Measurements from ENCODE around the gene CPB2. TPM values are rescaled to one million over a fixed set of nuclear protein-coding genes. Genes with fewer than 3 reads are reported as not detected.

Gene CPB2
- total RNA-seq, 2 donors from 2014 or later = 1.8 TPM; not detected in 1

DNA sequence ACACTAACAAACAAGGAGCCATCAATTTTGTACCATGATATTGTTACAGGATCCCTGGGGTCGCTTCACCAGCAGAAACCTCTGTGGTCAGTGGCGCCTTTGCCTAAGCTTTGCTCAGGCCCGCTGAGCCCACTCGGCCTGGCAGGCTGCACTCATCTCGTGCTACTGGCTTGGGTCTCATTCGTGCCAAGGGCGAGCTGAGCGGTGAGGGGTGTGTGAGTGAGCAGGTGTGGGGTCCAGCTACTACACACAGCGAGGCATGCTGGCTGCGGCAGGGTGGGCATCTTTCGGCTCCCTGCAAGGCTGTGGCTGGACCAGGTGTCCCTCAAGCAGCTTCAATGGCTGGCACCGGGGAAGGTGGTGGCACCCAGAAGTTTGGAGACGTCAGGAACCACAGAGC lies 19.1 kb downstream of the CPB2 start:
- H3K4me1 ChIP-seq = no peaks in the 10 kb centered on the region
- H3K27ac ChIP-seq = no peak overlapping the region
- WGBS, 2 donors = 80 to 85% methylated on average over 1 to 13 of the region's 13 CpGs
- ATAC-seq = no peak
- DNase-seq = no peak
- no peaks in the 10 kb centered on the region for H3K36me3 ChIP-seq (replicated peaks in 1 of 2; ENCODE audit: insufficient read depth in 1 of 2, low read depth in 2 of 2)
- TF ChIP-seq POLR2A (IDR thresholded peaks at IDR 0.05) = no peak
- TF ChIP-seq, protein P1, sequence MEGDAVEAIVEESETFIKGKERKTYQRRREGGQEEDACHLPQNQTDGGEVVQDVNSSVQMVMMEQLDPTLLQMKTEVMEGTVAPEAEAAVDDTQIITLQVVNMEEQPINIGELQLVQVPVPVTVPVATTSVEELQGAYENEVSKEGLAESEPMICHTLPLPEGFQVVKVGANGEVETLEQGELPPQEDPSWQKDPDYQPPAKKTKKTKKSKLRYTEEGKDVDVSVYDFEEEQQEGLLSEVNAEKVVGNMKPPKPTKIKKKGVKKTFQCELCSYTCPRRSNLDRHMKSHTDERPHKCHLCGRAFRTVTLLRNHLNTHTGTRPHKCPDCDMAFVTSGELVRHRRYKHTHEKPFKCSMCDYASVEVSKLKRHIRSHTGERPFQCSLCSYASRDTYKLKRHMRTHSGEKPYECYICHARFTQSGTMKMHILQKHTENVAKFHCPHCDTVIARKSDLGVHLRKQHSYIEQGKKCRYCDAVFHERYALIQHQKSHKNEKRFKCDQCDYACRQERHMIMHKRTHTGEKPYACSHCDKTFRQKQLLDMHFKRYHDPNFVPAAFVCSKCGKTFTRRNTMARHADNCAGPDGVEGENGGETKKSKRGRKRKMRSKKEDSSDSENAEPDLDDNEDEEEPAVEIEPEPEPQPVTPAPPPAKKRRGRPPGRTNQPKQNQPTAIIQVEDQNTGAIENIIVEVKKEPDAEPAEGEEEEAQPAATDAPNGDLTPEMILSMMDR (IDR thresholded peaks at IDR 0.05) = no peak
- no peaks in the 10 kb centered on the region for H3K27me3 ChIP-seq
- H3K4me3 ChIP-seq = no peak overlapping the region
- intact Hi-C loops (cut with DNase I) = no loop called here
- no peaks in the 10 kb centered on the region for H3K9me3 ChIP-seq

DNA sequence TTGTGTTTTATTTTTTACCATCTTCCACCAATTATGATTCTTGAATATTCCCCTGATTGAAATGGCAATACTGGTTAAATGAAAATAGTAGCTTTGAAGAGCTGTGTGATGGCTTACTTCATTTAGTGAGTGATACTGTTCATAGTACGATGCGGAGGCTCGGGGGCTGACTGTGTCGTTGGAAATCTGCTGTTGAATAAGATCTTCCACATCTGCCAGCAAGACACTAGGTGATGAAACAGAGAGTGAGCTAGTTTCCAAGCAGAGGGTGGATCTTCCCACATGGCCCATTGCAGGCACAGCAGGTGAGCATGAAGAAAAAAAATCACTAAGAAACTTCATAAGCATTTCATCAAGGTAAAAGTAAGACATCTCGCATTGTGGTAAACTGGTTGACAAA lies 22.5 kb downstream of the CPB2 start:
- 84 to 86% methylated on average over 5 of the region's 5 CpGs for WGBS, 2 donors

DNA sequence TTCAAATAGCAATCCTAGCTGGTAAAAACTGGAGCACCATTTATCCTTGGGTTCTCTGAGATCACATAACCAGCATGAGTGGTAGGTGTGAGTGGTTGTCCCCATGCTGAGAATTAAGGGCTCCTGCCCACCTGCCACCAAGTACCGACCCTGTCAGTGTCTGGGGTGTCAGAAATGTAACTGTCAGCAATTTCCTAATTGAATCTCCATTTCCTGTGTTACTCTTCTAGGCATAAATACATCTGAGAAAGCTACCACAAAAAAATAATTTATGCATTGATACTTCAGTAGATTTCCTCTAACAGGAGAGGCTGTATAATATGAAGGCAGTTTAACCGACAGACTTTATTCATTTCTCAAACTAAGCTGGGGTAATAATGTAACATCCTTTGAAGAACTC lies 25.1 kb downstream of the CPB2 start:
- Histone ChIP-seq H3K27ac (no peak overlapping the region), H3K4me3 (no peak overlapping the region), H3K4me1 (no peaks in the 10 kb centered on the region), H3K36me3 (replicated peaks in 1 of 2; ENCODE audit: insufficient read depth in 1 of 2, low read depth in 2 of 2) (no peaks in the 10 kb centered on the region), H3K9me3 (no peaks in the 10 kb centered on the region), H3K27me3 (no peaks in the 10 kb centered on the region)
- TF ChIP-seq, protein P1 (IDR thresholded peaks at IDR 0.05) = no peak
- no peak for TF ChIP-seq POLR2A (IDR thresholded peaks at IDR 0.05)
- DNase-seq (no peak), ATAC-seq (no peak)
- intact Hi-C loops (cut with DNase I) = no loop called here
- WGBS, 2 donors = 66 to 70% methylated on average over 2 of the region's 2 CpGs

More for the DNA sequence above, 22.5 kb downstream of the CPB2 start:
- H3K4me3 ChIP-seq = no peak overlapping the region
- ATAC-seq (no peak), DNase-seq (no peak)
- H3K27ac ChIP-seq = no peak overlapping the region
- intact Hi-C loops (cut with DNase I) = no loop called here
- TF ChIP-seq, protein P1 (IDR thresholded peaks at IDR 0.05) = no peak
- TF ChIP-seq POLR2A (IDR thresholded peaks at IDR 0.05) = no peak
- no peaks in the 10 kb centered on the region for H3K27me3 ChIP-seq
- no peaks in the 10 kb centered on the region for H3K36me3 ChIP-seq (replicated peaks in 1 of 2; ENCODE audit: insufficient read depth in 1 of 2, low read depth in 2 of 2)
- H3K4me1 ChIP-seq = no peaks in the 10 kb centered on the region
- H3K9me3 ChIP-seq = no peaks in the 10 kb centered on the region

DNA sequence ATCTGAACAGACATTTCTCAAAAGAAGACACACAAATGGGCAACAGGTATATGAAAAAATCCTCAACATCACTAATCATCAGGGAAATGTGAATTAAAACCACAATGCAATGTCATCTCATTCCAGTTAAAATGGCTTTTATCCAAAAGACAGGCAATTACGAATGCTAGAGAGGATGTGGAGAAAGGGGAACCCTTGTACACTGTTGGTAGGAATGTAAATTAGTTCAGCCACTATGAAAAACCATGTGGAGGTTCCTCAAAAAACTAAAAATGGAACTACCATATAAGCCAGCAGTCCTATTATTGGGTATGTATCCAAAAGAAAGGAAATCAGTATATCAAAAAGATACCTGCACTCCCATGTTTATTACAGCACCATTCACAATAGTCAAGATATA lies 27.6 kb downstream of the CPB2 start:
- TF ChIP-seq, protein P1 (IDR thresholded peaks at IDR 0.05) = no peak
- TF ChIP-seq POLR2A (IDR thresholded peaks at IDR 0.05) = no peak
- H3K9me3 ChIP-seq = no peaks in the 10 kb centered on the region
- no peaks in the 10 kb centered on the region for H3K4me1 ChIP-seq
- intact Hi-C loops (cut with DNase I) = no loop called here
- H3K27me3 ChIP-seq = no peaks in the 10 kb centered on the region
- H3K4me3 ChIP-seq = no peak overlapping the region
- no peak overlapping the region for H3K27ac ChIP-seq
- WGBS, 2 donors = 60 to 67% methylated on average over 1 of the region's 1 CpG
- ATAC-seq (no peak), DNase-seq (no peak)
- no peaks in the 10 kb centered on the region for H3K36me3 ChIP-seq (replicated peaks in 1 of 2; ENCODE audit: insufficient read depth in 1 of 2, low read depth in 2 of 2)

DNA sequence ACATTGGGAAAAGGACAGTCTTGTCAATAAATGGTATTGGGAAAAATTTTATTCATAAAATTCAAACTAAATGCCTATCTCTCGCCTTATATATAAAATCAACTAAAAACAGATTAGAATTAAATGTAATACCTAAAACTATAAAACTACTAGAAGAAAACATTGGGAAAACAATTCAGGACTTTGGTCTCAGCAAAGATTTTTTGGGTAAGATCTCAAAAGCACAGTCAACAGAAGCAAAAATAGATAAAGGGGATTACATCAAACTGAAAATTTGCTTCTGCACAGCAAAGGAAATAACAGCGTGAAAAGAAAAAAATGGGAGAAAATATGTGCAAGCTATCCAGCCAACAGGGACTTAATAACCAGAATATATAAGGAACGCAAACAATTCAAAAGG lies 28.0 kb downstream of the CPB2 start:
- TF ChIP-seq, protein P1 (IDR thresholded peaks at IDR 0.05) = no peak
- DNase-seq = no peak
- no peaks in the 10 kb centered on the region for H3K9me3 ChIP-seq
- intact Hi-C loops (cut with DNase I) = no loop called here
- ATAC-seq = no peak
- no peak overlapping the region for H3K27ac ChIP-seq
- H3K4me3 ChIP-seq = no peak overlapping the region
- WGBS, 2 donors = 67 to 70% methylated on average over 3 of the region's 3 CpGs
- H3K36me3 ChIP-seq (replicated peaks in 1 of 2; ENCODE audit: insufficient read depth in 1 of 2, low read depth in 2 of 2) = no peaks in the 10 kb centered on the region
- no peaks in the 10 kb centered on the region for H3K4me1 ChIP-seq
- no peaks in the 10 kb centered on the region for H3K27me3 ChIP-seq
